GM18517 (cell line): ENCODE results near the gene ASPHD2.
"Not testable (repeated sequence)": the region's sequence is repeated elsewhere in the genome, so short reads cannot be mapped to it uniquely, and the experiment has no call there.

Source experiments
- ATAC-seq: cut with Tn5 transposase; IDR thresholded peaks from one replicate; pipeline ENCODE4 v1.9.1; 2021; ENCODE audit warnings: mild to moderate bottlenecking, moderate library complexity; ENCODE audit not compliant: unreplicated experiment

The ASPHD2 gene

DNA sequence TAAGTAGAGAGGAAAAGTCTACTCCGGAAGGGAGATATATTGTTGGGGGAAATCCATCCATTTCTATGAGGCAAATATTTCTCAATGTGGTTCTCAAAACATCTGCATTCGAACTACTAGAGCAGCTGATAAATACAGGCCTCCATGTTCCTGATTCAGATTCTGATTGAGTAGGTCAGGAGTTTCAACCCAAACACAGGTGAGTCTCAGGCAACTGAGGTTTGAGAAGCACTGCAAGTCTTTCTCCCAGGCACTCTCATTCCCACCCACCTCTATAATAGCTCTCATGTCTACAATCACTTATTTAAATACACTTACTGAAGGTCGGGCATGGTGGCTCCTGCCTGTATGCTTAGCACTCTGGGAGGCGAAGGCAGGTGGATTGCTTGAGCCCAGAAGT lies 14.7 kb upstream of the ASPHD2 start:
- no peak for ATAC-seq

DNA sequence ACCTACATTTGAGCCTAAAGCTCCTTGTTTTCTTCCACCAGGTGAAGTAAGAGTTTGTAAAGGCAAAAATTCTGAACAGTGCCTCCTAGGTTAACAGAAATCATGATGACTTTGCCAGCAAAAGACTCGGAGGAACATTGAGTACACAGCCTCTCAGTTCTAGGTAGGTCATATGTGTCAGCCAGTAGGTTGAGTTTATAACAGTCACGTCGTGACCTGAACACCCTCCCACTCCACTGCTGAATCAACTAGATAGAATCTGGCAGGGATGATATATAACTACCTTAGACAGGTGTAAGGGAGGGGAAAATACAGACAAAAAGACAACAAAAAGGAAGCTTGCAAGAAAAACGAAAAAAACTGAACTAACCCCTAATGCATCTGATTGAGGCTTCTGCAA lies 12.8 kb upstream of the ASPHD2 start:
- ATAC-seq, result no peak

DNA sequence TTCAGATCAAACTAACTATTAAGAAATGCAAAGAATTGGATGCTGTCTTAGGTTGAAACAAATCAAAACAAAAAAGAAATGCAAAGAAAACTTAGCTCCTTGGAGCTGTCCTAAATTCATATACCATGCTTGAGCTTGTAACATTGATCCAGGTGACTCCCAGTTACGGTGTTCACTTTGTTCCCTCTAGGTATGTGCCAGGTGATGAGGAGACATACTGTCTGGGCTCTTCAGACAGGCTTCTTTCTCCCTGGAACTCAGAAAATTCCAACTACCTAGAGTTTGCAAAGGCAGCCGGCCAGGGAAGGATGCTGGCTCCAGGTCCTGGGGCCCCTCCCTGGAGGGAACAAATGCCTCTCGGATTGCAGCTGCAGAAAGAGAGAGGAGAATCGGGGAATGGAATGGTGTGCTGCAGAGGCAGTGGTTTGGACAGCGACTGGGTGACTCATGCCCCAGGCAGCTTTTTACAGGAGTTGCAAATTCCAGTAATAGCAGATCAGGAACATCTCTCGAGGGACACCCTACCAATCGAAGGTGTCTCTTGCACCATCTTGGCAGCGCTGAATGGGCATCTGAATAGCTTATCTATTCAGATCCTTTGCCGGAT lies 12.3 kb upstream of the ASPHD2 start:
- no peak for ATAC-seq

DNA sequence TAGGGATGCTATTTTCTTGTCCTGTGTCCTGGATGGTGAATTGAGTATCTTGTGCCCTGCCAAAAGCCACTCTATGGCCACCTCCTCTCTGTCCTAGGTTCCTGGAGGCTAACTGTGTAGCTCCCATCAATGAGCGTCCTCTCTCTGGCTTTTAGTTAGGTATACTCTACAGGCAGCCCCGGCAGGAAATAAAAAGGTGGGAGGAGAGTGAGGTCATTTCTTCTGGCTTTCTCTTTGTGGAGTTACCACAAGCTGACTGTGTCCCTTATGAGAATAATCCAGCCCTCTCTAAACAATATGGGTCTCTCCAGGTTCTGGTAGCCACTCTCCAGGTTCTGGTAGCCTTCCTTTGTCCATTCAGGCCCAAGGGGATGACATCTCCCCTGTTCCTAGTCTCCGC lies 11.7 kb upstream of the ASPHD2 start:
- ATAC-seq, result no peak

DNA sequence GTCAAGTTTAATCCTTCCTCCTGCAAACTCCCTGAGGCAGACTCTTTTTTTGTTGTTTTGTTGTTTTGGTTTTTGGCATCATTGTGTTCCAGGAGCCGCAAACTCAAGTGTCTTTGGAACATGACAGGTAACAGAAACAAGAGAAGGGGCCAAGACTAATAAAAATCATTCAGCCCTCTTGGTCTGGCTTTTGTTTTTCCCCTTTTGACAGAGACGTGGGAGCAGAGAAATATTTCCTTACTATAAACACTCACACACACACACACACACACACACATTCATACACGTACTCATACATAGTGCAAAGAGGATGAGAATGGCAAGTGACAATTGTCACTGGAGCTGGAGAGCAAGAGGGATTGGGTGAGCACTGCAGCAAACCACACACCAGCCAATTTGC lies 10.4 kb upstream of the ASPHD2 start:
- ATAC-seq, result no peak

DNA sequence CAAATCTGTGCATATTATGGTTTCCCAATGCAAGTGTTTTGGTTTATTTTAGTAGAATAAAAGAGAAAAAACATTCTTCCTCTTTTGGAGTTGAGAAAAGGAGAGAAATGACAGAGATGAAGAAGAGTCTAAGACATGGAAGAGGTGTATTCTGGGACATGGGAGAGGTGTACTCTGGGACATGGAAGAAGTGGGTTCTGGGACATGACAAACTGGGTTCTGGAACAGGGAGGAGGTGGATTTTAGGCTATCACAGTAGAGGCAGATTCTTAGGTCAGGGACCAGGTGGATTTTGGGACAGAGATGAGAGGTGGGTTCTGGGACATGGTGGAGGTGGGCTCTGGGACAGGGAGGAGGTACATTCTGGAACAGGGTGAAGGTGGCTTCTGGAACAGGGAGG lies 2.1 kb upstream of the ASPHD2 start:
- ATAC-seq, result no peak

DNA sequence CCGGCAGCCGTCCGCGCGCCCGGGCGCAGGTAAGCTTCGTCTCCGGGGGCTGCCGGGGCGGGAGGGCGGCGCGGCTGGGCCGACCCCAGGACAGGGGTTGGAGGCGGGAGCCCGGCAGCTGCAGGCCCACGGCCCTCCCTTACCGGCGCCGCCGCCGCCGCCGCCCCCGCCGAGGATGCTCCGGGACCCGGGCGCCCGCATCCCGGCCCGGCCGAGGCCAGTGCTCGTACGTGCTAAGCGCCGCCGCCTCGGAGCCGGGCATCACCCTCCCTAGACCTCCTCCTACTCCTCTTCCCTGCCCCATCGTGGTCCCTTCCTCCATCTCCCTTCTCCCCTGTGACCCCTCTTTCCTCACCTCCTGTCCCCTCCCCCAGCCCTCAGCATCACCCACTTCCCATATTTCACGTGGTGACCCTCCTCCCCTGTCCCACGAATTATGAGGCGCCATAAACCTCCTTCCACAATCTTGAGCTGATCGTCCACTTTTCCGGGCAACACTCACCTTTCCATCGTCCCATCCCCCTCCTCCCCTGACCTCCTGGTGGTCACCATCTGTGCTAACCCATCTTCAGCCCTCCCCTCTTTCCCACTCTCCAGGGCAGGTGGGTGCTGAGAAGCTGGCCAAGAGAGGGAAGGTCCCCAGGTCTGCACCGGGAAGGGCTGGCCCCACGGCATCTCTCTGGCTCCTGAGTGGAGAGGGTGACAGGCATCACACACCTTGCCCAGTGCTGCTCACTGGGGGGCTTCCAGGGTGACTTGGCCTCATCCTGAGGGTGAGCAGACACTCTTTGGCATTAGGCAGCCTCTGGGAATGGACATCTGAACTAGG lies 612 bp downstream of the ASPHD2 start:
- ATAC-seq, result no peak

DNA sequence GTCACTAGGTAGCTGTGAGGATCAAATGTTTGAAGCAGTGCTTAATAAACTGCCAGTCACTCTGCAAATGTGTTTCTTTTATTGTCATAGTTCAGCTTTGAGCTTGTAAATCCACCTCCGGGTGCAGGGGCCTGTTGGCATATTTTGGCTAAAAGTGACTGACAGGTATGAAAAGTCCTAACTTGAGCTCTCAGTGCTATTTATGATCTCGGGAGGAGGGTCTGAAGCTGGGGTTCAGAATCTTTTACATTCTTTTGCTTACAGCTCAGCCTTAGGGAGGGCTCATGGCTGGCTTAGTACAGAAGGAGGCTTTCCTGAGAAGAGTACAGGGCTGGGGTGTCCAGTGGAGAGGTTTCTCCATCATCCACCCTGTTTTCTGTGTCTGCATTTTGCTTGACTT lies 1.5 kb downstream of the ASPHD2 start:
- ATAC-seq, result no peak

DNA sequence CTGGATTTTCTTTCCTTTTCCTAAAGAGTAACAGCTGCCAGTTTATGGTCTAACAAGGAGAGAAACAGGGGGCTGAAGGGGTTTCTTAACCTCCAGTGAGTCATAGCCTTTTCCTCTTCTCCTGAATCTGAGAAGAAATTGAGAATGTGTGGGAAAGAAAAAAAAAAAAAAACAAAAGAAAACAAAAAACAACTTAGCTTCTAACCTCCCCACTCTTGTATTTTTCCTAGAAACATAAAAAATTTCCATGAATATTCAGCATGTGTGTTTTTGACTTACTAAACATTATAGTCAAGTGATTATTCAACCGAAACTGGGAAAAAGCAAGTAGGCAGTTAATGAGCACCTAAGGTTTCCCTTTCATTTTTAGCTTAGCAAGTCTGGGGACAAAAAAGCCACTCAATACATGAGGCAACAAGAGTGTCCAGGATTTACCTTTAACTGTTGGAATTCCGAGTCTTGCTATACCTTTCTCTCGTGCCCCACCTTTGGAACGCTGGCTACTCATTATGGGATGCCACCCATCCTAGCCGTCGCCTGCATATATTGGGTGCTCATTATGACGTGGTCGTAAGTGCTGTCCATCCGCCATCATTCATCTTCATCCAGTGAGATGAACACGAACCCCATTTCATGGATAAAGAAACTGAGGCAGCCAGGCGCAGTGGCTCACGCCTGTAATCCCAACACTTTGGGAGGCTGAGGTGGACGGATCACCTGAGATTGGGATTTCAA lies 2.4 kb downstream of the ASPHD2 start:
- ATAC-seq, result no peak

DNA sequence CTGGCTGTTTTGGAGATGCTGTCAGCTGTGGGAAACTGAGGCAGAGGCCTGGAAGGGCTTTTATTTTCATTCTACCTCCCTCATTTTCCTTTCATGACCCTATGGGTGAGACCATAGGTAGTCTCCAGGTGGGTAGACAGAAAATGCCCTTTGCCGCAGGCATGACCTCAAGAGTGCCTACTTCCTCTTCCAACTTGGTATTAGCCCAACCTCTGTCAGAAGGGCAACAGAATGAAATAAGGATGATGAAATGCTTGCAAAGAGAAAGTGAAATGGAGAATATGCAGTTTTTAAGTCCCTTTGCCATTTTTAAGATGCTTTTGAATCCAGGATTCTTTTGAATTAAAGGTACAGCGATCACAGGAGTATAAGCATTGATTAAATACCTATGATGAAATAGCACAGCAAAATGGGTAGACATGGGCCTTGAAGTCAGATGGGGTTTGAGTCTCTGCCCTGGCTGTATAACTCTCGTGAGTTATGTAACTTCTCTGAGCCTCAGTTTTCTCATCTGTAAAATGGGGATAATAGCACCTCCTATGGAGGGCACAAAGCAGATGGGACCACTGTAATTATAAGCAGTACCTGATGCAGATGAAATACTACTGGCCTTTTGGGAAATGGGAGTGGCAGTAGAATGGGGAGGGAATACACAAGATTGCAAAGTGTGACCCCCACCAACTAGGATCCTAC lies 3.7 kb downstream of the ASPHD2 start:
- ATAC-seq, result peak; percentile 40

DNA sequence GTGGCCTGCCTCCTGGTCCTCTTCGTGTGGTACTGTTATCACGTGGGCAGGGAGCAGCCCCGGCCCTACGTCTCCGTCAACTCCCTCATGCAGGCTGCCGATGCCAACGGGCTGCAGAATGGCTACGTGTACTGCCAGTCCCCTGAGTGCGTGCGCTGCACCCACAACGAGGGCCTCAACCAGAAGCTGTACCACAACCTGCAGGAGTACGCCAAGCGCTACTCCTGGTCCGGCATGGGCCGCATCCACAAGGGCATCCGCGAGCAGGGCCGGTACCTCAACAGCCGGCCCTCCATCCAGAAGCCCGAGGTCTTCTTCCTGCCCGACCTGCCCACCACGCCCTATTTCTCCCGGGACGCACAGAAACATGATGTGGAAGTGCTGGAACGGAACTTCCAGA lies 4.7 kb downstream of the ASPHD2 start:
- ATAC-seq, result no peak

DNA sequence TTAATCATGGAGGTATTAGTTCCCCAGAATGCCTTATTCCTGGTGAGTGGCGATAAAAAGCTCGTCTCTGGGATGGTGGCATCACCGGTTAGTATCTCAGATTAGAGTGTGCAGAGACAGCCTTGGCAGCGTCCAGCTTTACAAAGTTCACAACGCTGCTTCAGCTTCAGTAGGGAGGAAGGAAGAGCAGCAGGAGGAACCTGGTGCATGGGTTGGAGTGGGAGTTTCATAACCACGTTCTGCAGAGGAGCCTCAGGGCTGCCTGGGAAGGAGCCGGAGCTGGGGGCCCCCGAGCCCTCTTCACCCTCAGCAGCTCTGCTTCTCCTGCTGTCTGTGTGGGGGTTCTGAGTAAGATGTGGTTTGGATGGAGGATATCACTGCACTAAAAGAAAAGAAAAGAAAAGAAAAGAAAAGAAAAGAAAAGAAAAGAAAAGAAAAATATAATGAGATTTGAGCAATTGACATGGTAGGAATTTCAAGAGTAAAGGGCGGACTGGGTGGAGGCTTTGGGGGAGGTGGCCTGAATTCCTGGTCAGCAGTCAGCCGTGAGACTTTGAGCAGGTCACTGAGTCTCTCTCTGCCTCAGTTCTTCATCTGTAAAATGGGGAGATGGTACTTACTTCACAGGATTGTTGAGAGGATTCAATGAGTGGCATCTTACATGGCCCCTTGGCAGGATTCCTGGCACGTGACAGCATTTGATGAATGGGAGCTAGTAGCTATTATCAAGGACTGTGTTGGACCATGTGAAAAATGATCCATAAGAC lies 6.5 kb downstream of the ASPHD2 start:
- no peak for ATAC-seq

DNA sequence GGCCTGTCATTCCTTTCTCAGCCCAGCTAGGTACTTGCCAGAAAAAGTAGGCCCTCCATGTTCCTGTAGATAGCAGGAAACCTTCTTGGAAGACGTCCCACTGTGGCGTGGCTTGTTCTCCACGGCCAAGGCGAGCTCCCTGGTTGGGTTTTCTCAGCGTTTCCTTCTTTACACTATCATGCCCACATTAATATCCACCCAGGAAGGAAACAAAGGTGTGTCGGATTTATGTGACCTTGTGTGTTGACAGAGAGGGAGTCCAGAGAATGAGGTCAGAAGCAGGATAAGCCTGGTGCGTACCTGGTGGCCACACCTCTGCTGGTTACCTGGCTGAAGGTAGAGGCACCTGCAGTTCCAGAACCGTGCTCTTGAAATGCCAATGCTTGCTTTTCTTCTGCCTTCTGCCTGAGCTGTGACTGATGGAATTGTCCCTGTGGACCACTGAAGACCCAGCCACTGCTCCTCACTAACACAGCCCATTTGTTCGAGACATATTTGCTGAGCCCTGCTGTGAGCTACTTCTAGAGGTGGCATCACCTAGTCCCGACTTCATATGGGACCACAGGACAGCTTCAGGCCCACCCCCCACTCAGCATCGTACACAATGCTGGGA lies 7.9 kb downstream of the ASPHD2 start:
- ATAC-seq, result no peak

DNA sequence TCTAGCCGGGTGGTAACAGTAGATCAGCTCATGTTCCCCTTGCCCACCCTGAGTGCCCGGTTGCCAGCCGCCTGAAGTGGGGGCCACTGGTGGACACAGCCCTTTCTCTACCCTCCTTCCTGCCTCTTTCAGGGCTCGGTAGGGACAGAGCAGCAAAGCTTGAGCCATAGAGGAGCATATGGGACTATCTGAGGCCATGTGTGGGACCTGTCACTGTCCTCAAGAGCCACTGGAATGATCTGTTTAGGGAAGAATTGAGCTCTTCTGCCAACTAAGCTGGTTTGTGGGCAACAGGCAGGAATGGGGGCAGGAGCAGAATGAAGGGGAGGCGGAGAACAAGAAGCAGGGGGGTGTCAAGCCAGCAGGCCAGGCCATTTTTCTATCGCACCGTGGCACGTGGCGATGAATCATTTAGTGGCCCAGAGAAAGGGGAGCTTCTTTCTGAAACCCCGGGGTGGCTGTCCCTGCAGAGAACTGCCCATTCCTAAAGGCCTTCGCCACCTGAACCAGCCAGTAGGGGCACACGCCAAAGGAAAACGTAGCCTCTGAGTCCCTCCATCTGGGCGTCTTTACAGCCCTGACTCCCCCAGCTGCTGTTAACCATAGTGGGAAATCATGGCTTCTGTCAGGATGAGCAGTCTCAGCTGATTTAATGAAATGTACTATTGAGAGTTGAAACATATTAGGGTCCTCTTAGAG lies 8.8 kb downstream of the ASPHD2 start:
- no peak for ATAC-seq

DNA sequence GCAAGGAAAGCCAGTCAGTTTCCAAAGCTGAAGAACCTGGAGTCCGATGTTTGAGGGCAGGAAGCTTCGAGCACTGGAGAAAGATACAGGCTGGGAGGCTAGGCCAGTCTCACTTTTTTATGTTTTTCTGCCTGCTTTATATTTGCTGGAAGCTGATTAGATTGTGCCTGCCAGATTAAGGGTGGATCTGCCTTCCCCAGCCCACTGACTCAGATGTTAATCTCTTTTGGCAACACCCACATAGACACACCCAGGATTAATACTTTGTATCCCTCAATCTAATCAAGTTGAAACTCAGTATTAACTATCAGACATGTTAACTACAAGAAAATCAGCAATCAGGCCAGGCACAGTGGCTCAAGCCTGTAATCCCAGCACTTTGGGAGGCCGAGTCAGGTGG lies 9.7 kb downstream of the ASPHD2 start:
- not testable (repeated sequence) for ATAC-seq

DNA sequence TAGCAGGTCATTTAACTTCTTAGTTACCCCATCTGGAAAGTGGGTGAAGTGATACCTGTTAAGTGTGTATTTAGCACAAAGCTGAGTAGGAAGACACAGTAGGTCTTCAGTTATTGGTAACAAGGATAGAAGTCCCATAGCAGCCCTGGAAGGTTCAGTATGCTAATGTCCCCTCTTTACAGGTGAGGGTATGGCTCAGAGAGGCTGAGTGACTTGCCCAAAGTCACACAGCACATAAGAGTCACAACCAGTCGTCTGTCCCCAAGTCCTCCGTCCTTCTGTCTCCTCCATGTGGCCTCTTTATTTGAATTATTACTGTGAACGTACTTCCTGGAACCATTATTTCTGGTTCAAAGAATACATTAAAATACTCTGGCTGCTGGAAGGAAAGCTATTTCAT lies 10.5 kb downstream of the ASPHD2 start:
- ATAC-seq, result no peak

DNA sequence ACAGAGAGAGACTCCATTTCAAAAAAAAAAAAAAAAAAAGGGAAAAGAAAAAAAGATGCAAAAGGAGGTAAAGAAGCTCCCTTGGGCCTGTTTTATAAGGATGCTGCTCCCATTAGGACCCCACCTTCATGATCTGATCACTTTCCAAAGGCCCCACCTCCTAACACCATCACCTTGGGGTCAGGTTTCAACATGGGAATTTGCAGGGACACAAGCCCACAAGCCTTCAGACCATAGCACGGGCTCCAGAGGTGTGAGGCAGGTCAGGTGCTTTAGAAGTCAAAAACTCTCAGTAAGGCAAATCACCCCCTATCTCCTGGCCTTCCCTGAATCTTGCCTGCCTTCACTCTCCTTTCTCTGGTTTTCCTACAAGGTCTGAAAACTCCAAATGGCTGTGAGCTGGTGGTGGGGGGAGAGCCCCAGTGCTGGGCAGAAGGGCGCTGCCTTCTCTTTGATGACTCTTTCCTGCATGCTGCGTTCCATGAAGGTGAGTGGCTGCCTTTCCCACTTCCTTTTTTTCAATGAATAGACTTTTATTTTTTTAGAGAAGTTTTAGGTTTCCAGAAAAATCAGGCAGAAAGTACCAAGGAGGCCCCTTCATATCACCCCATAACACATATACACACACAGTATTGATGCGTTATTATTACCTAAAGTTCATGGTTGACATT lies 13.2 kb downstream of the ASPHD2 start:
- no peak for ATAC-seq

DNA sequence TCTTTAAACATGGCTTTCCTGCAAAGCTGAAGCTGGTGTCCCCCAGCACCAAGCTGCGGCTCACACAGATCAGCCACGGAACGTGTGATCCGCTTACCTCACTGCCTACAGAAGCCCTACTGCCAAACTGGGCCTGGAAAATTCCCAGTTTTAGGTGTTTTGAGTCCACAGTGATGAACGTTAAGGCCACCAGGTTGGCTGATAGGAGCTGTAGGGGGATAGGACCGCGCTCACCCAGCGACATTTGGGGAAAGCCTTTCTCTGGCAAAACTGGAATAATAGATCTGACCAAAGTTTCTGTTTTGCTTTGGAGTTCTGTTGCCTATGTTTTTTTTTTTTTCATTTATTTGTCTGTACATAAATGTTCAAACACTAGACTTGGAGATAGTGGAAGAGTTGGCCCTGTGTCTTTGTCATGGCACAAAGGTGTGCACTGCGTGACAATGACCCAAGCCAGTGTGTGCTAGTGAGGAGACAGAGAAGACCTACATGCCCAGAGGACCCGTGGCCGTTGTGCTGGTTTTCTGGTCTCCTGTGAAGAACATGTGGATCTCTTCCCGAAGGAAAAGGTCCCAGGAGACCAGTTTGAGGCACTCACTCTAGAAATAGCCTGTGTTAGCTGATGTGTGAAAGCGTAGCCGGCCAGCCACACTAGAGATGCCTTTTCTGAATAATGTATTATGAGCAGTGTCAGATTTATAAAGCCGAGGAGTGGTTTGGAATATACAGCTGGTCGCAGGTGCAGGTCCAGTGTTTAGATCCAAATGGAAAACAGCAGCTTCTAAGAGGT lies 15.0 kb downstream of the ASPHD2 start:
- ATAC-seq, result no peak
